ENCODE data around the gene SCN1B. TPM values are rescaled to one million over a fixed set of nuclear protein-coding genes. Genes with fewer than 3 reads are reported as not detected.

The SCN1B gene
- total RNA-seq, 2 experiments from 2014 or later, result 0.37 to 0.57 TPM

- peaks cover 7% of the 10 kb centered on the region for H3K4me1 Mint-ChIP-seq (ENCODE audit: low read depth)
- peak overlapping the region; percentile 30 for H3K4me3 Mint-ChIP-seq
- H3K36me3 Mint-ChIP-seq (ENCODE audit: low read depth), result peaks cover 16% of the 10 kb centered on the region
- no peak for DNase-seq
- peaks cover 32% of the 10 kb centered on the region for H3K27me3 Mint-ChIP-seq (ENCODE audit: low read depth)
- no peak overlapping the region for H3K27ac Mint-ChIP-seq
- ChIA-PET CTCF (no interaction called here), POLR2A (interaction anchor here (0.7 to 1.2 kb wide), 2 partner anchors 17 to 25 kb away, joined by 3 read pairs; no protein-coding TSS in a partner anchor)
- no peaks in the 10 kb centered on the region for H3K9me3 Mint-ChIP-seq (ENCODE audit: insufficient read depth)
- ATAC-seq, result no peak
Observed at GRCh38 chr19:35031072-35031881, 1.0 kb downstream of the SCN1B start.

- ChIA-PET POLR2A (interaction anchor here (1.2 kb wide), 1 partner anchor 18 kb away, joined by 3 read pairs; no protein-coding TSS in a partner anchor), CTCF (no interaction called here)
- H3K4me1 Mint-ChIP-seq (ENCODE audit: low read depth), result peaks cover 7% of the 10 kb centered on the region
- H3K9me3 Mint-ChIP-seq (ENCODE audit: insufficient read depth), result no peaks in the 10 kb centered on the region
- H3K27me3 Mint-ChIP-seq (ENCODE audit: low read depth), result peaks cover 32% of the 10 kb centered on the region
- peaks cover 9% of the 10 kb centered on the region for H3K36me3 Mint-ChIP-seq (ENCODE audit: low read depth)
- ATAC-seq, result no peak
- H3K4me3 Mint-ChIP-seq, result no peak overlapping the region
- no peak overlapping the region for H3K27ac Mint-ChIP-seq
- no peak for DNase-seq
Observed at GRCh38 chr19:35032356-35032865, 2.1 kb downstream of the SCN1B start.

- no peaks in the 10 kb centered on the region for H3K9me3 Mint-ChIP-seq (ENCODE audit: insufficient read depth)
- H3K4me3 Mint-ChIP-seq, result no peak overlapping the region
- DNase-seq (no peak), ATAC-seq (no peak)
- H3K27me3 Mint-ChIP-seq (ENCODE audit: low read depth), result peaks cover 32% of the 10 kb centered on the region
- peaks cover 2% of the 10 kb centered on the region for H3K36me3 Mint-ChIP-seq (ENCODE audit: low read depth)
- ChIA-PET POLR2A (no interaction called here), CTCF (interaction anchor here (1.6 kb wide), 1 partner anchor 11 kb away, joined by 5 read pairs; no protein-coding TSS in a partner anchor)
- no peak overlapping the region for H3K27ac Mint-ChIP-seq
- peaks cover 10% of the 10 kb centered on the region for H3K4me1 Mint-ChIP-seq (ENCODE audit: low read depth)
Observed at GRCh38 chr19:35033067-35034004, 3.1 kb downstream of the SCN1B start.

GRCh38 chr19:35034005-35034502 lies 3.8 kb downstream of the SCN1B start:
- DNase-seq (no peak), ATAC-seq (no peak)
- ChIA-PET POLR2A (no interaction called here), CTCF (interaction anchor here (1.6 kb wide), 1 partner anchor 10 kb away, joined by 5 read pairs; no protein-coding TSS in a partner anchor)
- Mint-ChIP-seq H3K27ac (no peak overlapping the region), H3K27me3 (ENCODE audit: low read depth) (peaks cover 35% of the 10 kb centered on the region), H3K36me3 (ENCODE audit: low read depth) (no peaks in the 10 kb centered on the region), H3K4me3 (no peak overlapping the region), H3K9me3 (ENCODE audit: insufficient read depth) (no peaks in the 10 kb centered on the region), H3K4me1 (ENCODE audit: low read depth) (peaks cover 10% of the 10 kb centered on the region)

- Mint-ChIP-seq H3K27me3 (ENCODE audit: low read depth) (peaks cover 32% of the 10 kb centered on the region), H3K36me3 (ENCODE audit: low read depth) (no peaks in the 10 kb centered on the region), H3K27ac (no peak overlapping the region), H3K9me3 (ENCODE audit: insufficient read depth) (no peaks in the 10 kb centered on the region), H3K4me3 (no peak overlapping the region), H3K4me1 (ENCODE audit: low read depth) (peaks cover 10% of the 10 kb centered on the region)
- ChIA-PET CTCF (interaction anchor here (1.6 kb wide), 1 partner anchor 10 kb away, joined by 5 read pairs; no protein-coding TSS in a partner anchor), POLR2A (no interaction called here)
- no peak for ATAC-seq
- DNase-seq, result no peak
Observed at GRCh38 chr19:35034588-35035382, 4.5 kb downstream of the SCN1B start.

GRCh38 chr19:35037716-35038622 lies 7.7 kb downstream of the SCN1B start:
- peaks cover 22% of the 10 kb centered on the region for H3K27me3 Mint-ChIP-seq (ENCODE audit: low read depth)
- H3K4me1 Mint-ChIP-seq (ENCODE audit: low read depth), result peaks cover 17% of the 10 kb centered on the region
- CTCF ChIA-PET, result interaction anchor here (0.7 to 0.9 kb wide), 2 partner anchors 29 to 65 kb away, joined by 3 to 4 read pairs; no protein-coding TSS in a partner anchor
- no peak for DNase-seq
- no peak overlapping the region for H3K4me3 Mint-ChIP-seq
- no peaks in the 10 kb centered on the region for H3K9me3 Mint-ChIP-seq (ENCODE audit: insufficient read depth)
- no peak for ATAC-seq
- no peaks in the 10 kb centered on the region for H3K36me3 Mint-ChIP-seq (ENCODE audit: low read depth)
- POLR2A ChIA-PET, result no interaction called here
- H3K27ac Mint-ChIP-seq, result no peak overlapping the region

GRCh38 chr19:35038623-35039512 lies 8.6 kb downstream of the SCN1B start:
- POLR2A ChIA-PET, result no interaction called here
- ATAC-seq (no peak), DNase-seq (no peak)
- no peak overlapping the region for H3K4me3 Mint-ChIP-seq
- H3K9me3 Mint-ChIP-seq (ENCODE audit: insufficient read depth), result no peaks in the 10 kb centered on the region
- peaks cover 17% of the 10 kb centered on the region for H3K4me1 Mint-ChIP-seq (ENCODE audit: low read depth)
- H3K27me3 Mint-ChIP-seq (ENCODE audit: low read depth), result peaks cover 16% of the 10 kb centered on the region
- H3K27ac Mint-ChIP-seq, result no peak overlapping the region
- CTCF ChIA-PET, result interaction anchor here (0.7 to 0.9 kb wide), 2 partner anchors 28 to 66 kb away, joined by 3 to 4 read pairs; no protein-coding TSS in a partner anchor
- no peaks in the 10 kb centered on the region for H3K36me3 Mint-ChIP-seq (ENCODE audit: low read depth)

- POLR2A ChIA-PET, result no interaction called here
- H3K27ac Mint-ChIP-seq, result no peak overlapping the region
- ATAC-seq, result no peak
- H3K4me3 Mint-ChIP-seq, result peak overlapping the region; percentile 38
- peaks cover 15% of the 10 kb centered on the region for H3K27me3 Mint-ChIP-seq (ENCODE audit: low read depth)
- CTCF ChIA-PET, result no interaction called here
- no peaks in the 10 kb centered on the region for H3K36me3 Mint-ChIP-seq (ENCODE audit: low read depth)
- H3K4me1 Mint-ChIP-seq (ENCODE audit: low read depth), result peaks cover 23% of the 10 kb centered on the region
- no peak for DNase-seq
- no peaks in the 10 kb centered on the region for H3K9me3 Mint-ChIP-seq (ENCODE audit: insufficient read depth)
Observed at GRCh38 chr19:35039881-35040825, 9.9 kb downstream of the SCN1B start.

All from activated CD8-positive, alpha-beta T cell treated with anti-CD3 and anti-CD28 coated beads, Interleukin-2, amount 10 ng/mL, durations not matched to agents 7 days and 5 days (primary cell).